Neural progenitor cell (in vitro differentiated cells): ENCODE data around the gene NIPAL3. TPM values are rescaled to one million over a fixed set of nuclear protein-coding genes. Genes with fewer than 3 reads are reported as not detected.
"Not testable (repeated sequence)": the region's sequence is repeated elsewhere in the genome, so short reads cannot be mapped to it uniquely, and the experiment has no call there.

Source experiments
- DNase-seq: peaks from one replicate; pipeline ENCODE4 v3.0.0-alpha.2; 2016; ENCODE audit warnings: low spot score
- H2AFZ ChIP-seq: fragments of 200-600 bp; sonication (generic); replicated peaks from 2 replicates; pipeline ENCODE4 v1.6.1; 2016; ENCODE audit warnings: antibody characterized with exemption
- H3F3A ChIP-seq: fragments of 200-600 bp; sonication (generic); 2 replicates; pipeline ENCODE4 v1.6.1; 2016; ENCODE audit warnings: antibody characterized with exemption, low read depth
- H3K27ac ChIP-seq: fragments of 200-600 bp; sonication (generic); 2 replicates; pipeline ENCODE4 v1.5.1; 2016; ENCODE audit warnings: mild to moderate bottlenecking
- H3K27me3 ChIP-seq: fragments of 200-600 bp; sonication (generic); 2 replicates; pipeline ENCODE4 v1.6.1; 2016; ENCODE audit warnings: mild to moderate bottlenecking, moderate library complexity
- H3K36me3 ChIP-seq: fragments of 200-600 bp; sonication (generic); 2 replicates; pipeline ENCODE4 v1.5.1; 2016
- H3K4me1 ChIP-seq: fragments of 200-600 bp; sonication (generic); 2 replicates; pipeline ENCODE4 v1.6.1; 2016; ENCODE audit warnings: mixed run types
- H3K4me2 ChIP-seq: fragments of 200-600 bp; sonication (generic); 2 replicates; pipeline ENCODE4 v1.6.1; 2016
- H3K4me3 ChIP-seq: fragments of 200-600 bp; sonication (generic); 2 replicates; pipeline ENCODE4 v1.5.1; 2016
- H3K79me2 ChIP-seq: fragments of 200-600 bp; sonication (generic); 2 replicates; pipeline ENCODE4 v1.6.1; 2016; ENCODE audit warnings: low read depth
- H3K9ac ChIP-seq: fragments of 200-600 bp; sonication (generic); 2 replicates; pipeline ENCODE4 v1.6.1; 2016
- H3K9me3 ChIP-seq: fragments of 200-600 bp; sonication (generic); 2 replicates; pipeline ENCODE4 v1.5.1; 2016; ENCODE audit warnings: low read depth
- H4K20me1 ChIP-seq: fragments of 200-600 bp; sonication (generic); 2 replicates; pipeline ENCODE4 v1.6.1; 2016; ENCODE audit warnings: low read depth
- H3K27ac Mint-ChIP-seq: 3 replicates; pipeline ENCODE4 v1.8.0; 2021; ENCODE audit warnings: mixed read lengths
- H3K27me3 Mint-ChIP-seq: 2 replicates; pipeline ENCODE4 v1.8.0; 2022; ENCODE audit warnings: low read depth, mild to moderate bottlenecking, inconsistent platforms, moderate library complexity, mixed read lengths; ENCODE audit not compliant: insufficient read depth
- H3K36me3 Mint-ChIP-seq: 3 replicates; pipeline ENCODE4 v1.8.0; 2021; ENCODE audit warnings: mixed read lengths
- H3K4me1 Mint-ChIP-seq: 3 replicates; pipeline ENCODE4 v1.8.0; 2021; ENCODE audit warnings: mixed read lengths
- H3K4me3 Mint-ChIP-seq: 3 replicates; pipeline ENCODE4 v1.8.0; 2021; ENCODE audit warnings: mild to moderate bottlenecking, moderate library complexity, mixed read lengths
- H3K9me3 Mint-ChIP-seq: 3 replicates; pipeline ENCODE4 v1.8.0; 2020; ENCODE audit warnings: mixed read lengths
- CTCF ChIP-seq: fragments of 200-600 bp; sonication (generic); IDR thresholded peaks from 2 replicates; pipeline ENCODE4 v1.5.1; 2017; ENCODE audit warnings: antibody characterized with exemption, mild to moderate bottlenecking
- EZH2 ChIP-seq: fragments of 200-600 bp; sonication (generic); IDR thresholded peaks from 2 replicates; pipeline ENCODE4 v1.6.1; 2017; ENCODE audit warnings: antibody characterized with exemption, mild to moderate bottlenecking, moderate library complexity
- EZH2phosphoT487 ChIP-seq: fragments of 200-600 bp; sonication (generic); IDR thresholded peaks from 2 replicates; pipeline ENCODE4 v1.6.1; 2017; ENCODE audit warnings: antibody characterized with exemption
- total RNA-seq: library from RNA; depleted of rRNA; stranded (reverse); fragments of >200 nt; gene quantifications from 2 replicates; pipeline ENCODE4 v1.2.3, GENCODE V29; 2015; ENCODE audit warnings: low replicate concordance

The NIPAL3 gene
- total RNA-seq, 1 donor from 2014 or later, result 6.9 TPM

- Mint-ChIP-seq H3K9me3 (peaks cover 8% of the 10 kb centered on the region), H3K27ac (no peak overlapping the region), H3K27me3 (peaks cover 11% of the 10 kb centered on the region), H3K4me3 (no peak overlapping the region), H3K36me3 (no peaks in the 10 kb centered on the region), H3K4me1 (no peaks in the 10 kb centered on the region)
- no peak for TF ChIP-seq EZH2
- TF ChIP-seq EZH2phosphoT487, result no peak
- TF ChIP-seq CTCF, result no peak
- Histone ChIP-seq H3K9me3 (no peaks in the 10 kb centered on the region), H2AFZ (no peak overlapping the region), H3K27me3 (no peaks in the 10 kb centered on the region), H3K27ac (no peak overlapping the region), H3K36me3 (no peaks in the 10 kb centered on the region), H3K4me2 (no peak overlapping the region), H4K20me1 (no peaks in the 10 kb centered on the region), H3K4me1 (no peaks in the 10 kb centered on the region), H3K4me3 (no peak overlapping the region), H3F3A (no peaks in the 10 kb centered on the region), H3K79me2 (no peaks in the 10 kb centered on the region), H3K9ac (no peak overlapping the region)
- no peak for DNase-seq
These were observed 74.1 kb downstream of the NIPAL3 start for GRCh38 chr1:24489674-24490073.

- Histone ChIP-seq H3K9ac (no peak overlapping the region), H3K79me2 (no peaks in the 10 kb centered on the region), H3K4me2 (no peak overlapping the region), H3K9me3 (no peaks in the 10 kb centered on the region), H4K20me1 (no peaks in the 10 kb centered on the region), H3K36me3 (no peaks in the 10 kb centered on the region), H3F3A (no peaks in the 10 kb centered on the region), H3K4me1 (no peaks in the 10 kb centered on the region), H3K4me3 (no peak overlapping the region), H3K27ac (no peak overlapping the region), H3K27me3 (no peaks in the 10 kb centered on the region), H2AFZ (no peak overlapping the region)
- Mint-ChIP-seq H3K9me3 (peaks cover 8% of the 10 kb centered on the region), H3K36me3 (no peaks in the 10 kb centered on the region), H3K27me3 (peaks cover 13% of the 10 kb centered on the region), H3K4me1 (no peaks in the 10 kb centered on the region), H3K4me3 (no peak overlapping the region), H3K27ac (no peak overlapping the region)
- DNase-seq, result no peak
- no peak for TF ChIP-seq CTCF
- TF ChIP-seq EZH2, result no peak
- no peak for TF ChIP-seq EZH2phosphoT487
These were observed 74.6 kb downstream of the NIPAL3 start for GRCh38 chr1:24490101-24490781.

GRCh38 chr1:24491577-24492360, 76.2 kb downstream of the NIPAL3 start:
- no peaks in the 10 kb centered on the region for H3K36me3 ChIP-seq
- no peaks in the 10 kb centered on the region for H3K27me3 ChIP-seq
- H3K4me3 ChIP-seq, result no peak overlapping the region
- Mint-ChIP-seq H3K9me3 (peaks cover 8% of the 10 kb centered on the region), H3K36me3 (no peaks in the 10 kb centered on the region), H3K4me1 (no peaks in the 10 kb centered on the region), H3K4me3 (no peak overlapping the region), H3K27ac (no peak overlapping the region), H3K27me3 (peaks cover 15% of the 10 kb centered on the region)
- no peaks in the 10 kb centered on the region for H3K4me1 ChIP-seq
- no peak overlapping the region for H3K9ac ChIP-seq
- no peaks in the 10 kb centered on the region for H3K79me2 ChIP-seq
- H3F3A ChIP-seq, result no peaks in the 10 kb centered on the region
- no peaks in the 10 kb centered on the region for H3K9me3 ChIP-seq
- H4K20me1 ChIP-seq, result no peaks in the 10 kb centered on the region
- DNase-seq, result peak; percentile 21
- H3K27ac ChIP-seq, result no peak overlapping the region
- H2AFZ ChIP-seq, result no peak overlapping the region
- no peak for TF ChIP-seq CTCF
- TF ChIP-seq EZH2phosphoT487, result no peak
- no peak for TF ChIP-seq EZH2
- no peak overlapping the region for H3K4me2 ChIP-seq

GRCh38 chr1:24492935-24493334, 77.3 kb downstream of the NIPAL3 start:
- not testable (repeated sequence) for H3K9me3 ChIP-seq, H3K27ac ChIP-seq, DNase-seq, H3K4me3 ChIP-seq, H3K36me3 ChIP-seq, H3K9me3 Mint-ChIP-seq, H3K79me2 ChIP-seq, H3F3A ChIP-seq, H3K36me3 Mint-ChIP-seq, H3K27me3 ChIP-seq, H3K4me1 Mint-ChIP-seq, H3K27ac Mint-ChIP-seq, H3K4me1 ChIP-seq, H3K9ac ChIP-seq, H3K4me2 ChIP-seq, H4K20me1 ChIP-seq, H3K4me3 Mint-ChIP-seq, H2AFZ ChIP-seq
- peaks cover 15% of the 10 kb centered on the region for H3K27me3 Mint-ChIP-seq
